Right lobe of liver (tissue), 6 donors: Measurements from ENCODE around the gene RBM38. TPM values are rescaled to one million over a fixed set of nuclear protein-coding genes. Genes with fewer than 3 reads are reported as not detected.

ENCODE experiments used
- ATAC-seq, 4 donors: fragments of 200-7000 bp; cut with Tn5 transposase; one replicate each; pipeline ENCODE4 v1.9.1; 2020; ENCODE audit warnings: mild to moderate bottlenecking in 4 of 4, moderate library complexity in 4 of 4
- DNase-seq, 3 donors: peaks; one replicate each; pipeline ENCODE4 v3.0.0-alpha.2; 2020
- H3K27ac ChIP-seq, 3 donors: fragments of 200-600 bp; one replicate each; pipeline ENCODE4 v1.8.0; 2022
- H3K27me3 ChIP-seq, 2 donors: fragments of 200-600 bp; one replicate each; pipeline ENCODE4 v1.8.0; 2022
- H3K36me3 ChIP-seq, 4 donors: fragments of 200-600 bp; sonication (generic) in 1 of 4; one replicate each; pipeline versions ENCODE4 v1.5.1 to v1.8.0; 2017 to 2022; ENCODE audit warnings: control low read depth in 1 of 4
- H3K4me1 ChIP-seq, 4 donors: fragments of 200-600 bp; sonication (generic) in 1 of 4; one replicate each; pipeline versions ENCODE4 v1.5.1 to v1.8.0; 2017 to 2022; ENCODE audit warnings: control low read depth in 1 of 4
- H3K4me3 ChIP-seq, 3 donors: fragments of 200-600 bp; one replicate each; pipeline ENCODE4 v1.8.0; 2022
- H3K9me3 ChIP-seq, 4 donors: fragments of 200-600 bp; sonication (generic) in 1 of 4; one replicate each; pipeline versions ENCODE4 v1.5.1 to v1.8.0; 2017 to 2022; ENCODE audit warnings: control low read depth in 1 of 4
- CTCF ChIP-seq, 4 donors: fragments of 200-600 bp in 3 of 4; fragments of 450-650 bp in 1 of 4; IDR thresholded peaks; one replicate each; pipeline versions ENCODE4 v1.5.1 to v1.8.0; 2016 to 2022; ENCODE audit warnings: antibody characterized with exemption in 4 of 4, mild to moderate bottlenecking in 2 of 4
- POLR2A ChIP-seq: fragments of 450-650 bp; IDR thresholded peaks from one replicate; pipeline ENCODE4 v1.6.1; 2017; ENCODE audit warnings: antibody characterized with exemption, mild to moderate bottlenecking
- WGBS: methylation state at CpG from one replicate; pipeline ENCODE4 v1.1.6; 2018; ENCODE audit warnings: low coverage, low lambda C conversion rate; ENCODE audit not compliant: insufficient coverage; ENCODE audit errors: missing lambda C conversion rate; 5-methylcytosine and 5-hydroxymethylcytosine counted together
- intact Hi-C, 2 donors: fragments of 100-400 bp; cut with DNase I; formaldehyde crosslinking; loops; one replicate each; pipeline versions ENCODE4 v1.11.2 to v1.14.1; 2022
- total RNA-seq, 6 experiments: library from RNA; depleted of rRNA in 2 of 6; stranded (reverse); fragments of >200 nt in 2 of 6; fragmentation: NEBNext Ultra II Directional in 3 of 6; extraction: Animal tissue kit (Norgen Biotek cat#: 25700) in 3 of 6; gene quantifications; one replicate each; pipeline versions ENCODE4 v1.1.0 to v1.2.4, GENCODE V29; 2016 to 2023
- donor health status: DM: no; HTN: yes; CAD: no.
- donor health status: DM: no; HTN: no; CAD: no.
- donor health status: DM: no; HTN: no; CAD: no.
- donor health status: DM: no; HTN: yes; CAD: no.
- donor health status: DM: no; HTN: yes; CAD: no.

RBM38 gene
- total RNA-seq, 6 experiments from 2014 or later, result 3.9 to 16.9 (median 9.6) TPM

- TF ChIP-seq POLR2A, result no peak
- no peak for TF ChIP-seq CTCF (IDR thresholded peaks at IDR 0.05)
- 88% methylated on average over 5 of the region's 10 CpGs for WGBS
- no peaks in the 10 kb centered on the region for H3K9me3 ChIP-seq
- DNase-seq (peak in 1 of 3 donors; percentile 11), ATAC-seq (no peak)
- no peaks in the 10 kb centered on the region for H3K4me1 ChIP-seq
- H3K27me3 ChIP-seq, result no peaks in the 10 kb centered on the region
- intact Hi-C loops, result loop anchor here (5.0 to 10.0 kb wide), 2 partner anchors 117 to 215 kb away; no protein-coding TSS in a partner anchor
- no peak overlapping the region for H3K4me3 ChIP-seq
- H3K36me3 ChIP-seq, result peaks cover 0 to 28% (median 7%) of the 10 kb centered on the region in 4 donors
- H3K27ac ChIP-seq, result no peak overlapping the region
Observed at GRCh38 chr20:57380081-57380750, 11.0 kb upstream of the RBM38 start.

DNA sequence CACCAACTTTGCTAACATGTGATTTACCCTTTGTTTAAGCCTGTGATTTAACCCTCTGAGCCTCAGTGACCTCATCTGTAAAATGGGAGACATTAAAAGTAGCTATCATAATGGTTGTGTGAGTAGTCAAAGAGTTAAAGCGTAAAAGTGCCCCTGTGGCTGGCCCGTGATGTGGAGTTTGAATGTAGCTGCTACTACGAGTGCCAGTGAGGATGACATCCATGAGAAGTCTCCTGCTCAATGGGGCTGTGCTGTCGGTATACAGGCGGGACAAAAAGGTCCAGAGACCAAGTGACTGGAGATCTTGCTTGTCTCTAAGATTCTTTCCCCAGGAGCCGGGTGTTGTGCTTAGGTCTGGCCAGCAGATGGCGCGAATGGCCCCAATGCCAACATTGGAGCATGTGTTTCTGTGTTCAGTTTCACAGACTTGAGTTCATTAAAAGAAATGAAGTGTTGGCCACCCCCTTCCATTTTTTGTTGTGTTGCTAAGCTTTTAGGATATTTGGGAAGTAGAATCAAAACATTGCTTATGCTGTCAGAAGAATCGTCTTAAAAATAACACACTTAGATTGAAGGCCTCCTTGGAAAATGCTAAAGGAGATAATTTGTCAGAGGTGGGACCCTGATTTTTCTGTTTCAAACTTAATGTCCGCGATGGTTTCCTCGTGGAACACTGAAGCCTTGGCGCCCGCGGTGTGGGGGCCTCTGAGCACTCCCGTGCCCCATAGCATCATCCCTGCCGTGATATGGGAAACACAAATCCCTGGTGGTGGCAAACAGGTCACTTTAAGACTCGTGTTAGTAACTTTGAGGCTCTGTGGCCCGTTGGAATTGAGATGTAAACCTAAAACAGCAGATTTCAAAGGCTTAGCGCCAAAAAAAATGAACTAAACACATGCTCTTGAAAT lies 9.3 kb upstream of the RBM38 start:
- H3K36me3 ChIP-seq, result peaks cover 0 to 23% (median 6%) of the 10 kb centered on the region in 4 donors
- H3K9me3 ChIP-seq, result no peaks in the 10 kb centered on the region
- H3K27ac ChIP-seq, result no peak overlapping the region
- 38% methylated on average over 15 of the region's 20 CpGs for WGBS
- H3K4me1 ChIP-seq, result no peaks in the 10 kb centered on the region
- H3K4me3 ChIP-seq, result no peak overlapping the region
- peak; percentile 81 to 83 (median 81) for DNase-seq
- peak; percentile 81 to 94 (median 89) for ATAC-seq
- no peak for TF ChIP-seq POLR2A
- peak; percentile 91 to 95 (median 94) for TF ChIP-seq CTCF (IDR thresholded peaks at IDR 0.05)
- intact Hi-C loops, result loop anchor here (5.0 to 10.0 kb wide), 2 partner anchors 115 to 213 kb away; no protein-coding TSS in a partner anchor
- H3K27me3 ChIP-seq, result no peaks in the 10 kb centered on the region

DNA sequence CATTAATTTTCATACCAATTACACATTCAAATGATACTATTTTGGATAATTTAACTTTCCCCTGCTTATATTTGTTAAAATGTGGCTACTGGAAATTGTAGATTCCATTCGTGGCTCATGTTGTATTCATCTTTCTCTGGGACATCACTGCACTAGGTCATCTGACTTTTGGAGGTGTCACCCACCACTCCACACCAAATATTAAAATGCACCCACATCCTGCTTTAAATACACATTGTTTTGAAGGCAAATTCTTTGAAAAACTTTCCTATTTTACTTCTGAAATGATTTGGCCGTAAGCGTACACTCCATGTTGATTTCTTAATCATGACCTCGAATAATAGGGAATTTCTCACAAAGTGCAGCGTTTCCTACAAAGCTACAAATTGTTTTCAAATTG lies 8.7 kb upstream of the RBM38 start:
- ATAC-seq, result no peak
- no peaks in the 10 kb centered on the region for H3K9me3 ChIP-seq
- TF ChIP-seq POLR2A, result no peak
- H3K4me1 ChIP-seq, result no peaks in the 10 kb centered on the region
- intact Hi-C loops, result loop anchor here (5.0 to 10.0 kb wide), 2 partner anchors 115 to 212 kb away; no protein-coding TSS in a partner anchor
- H3K27ac ChIP-seq, result no peak overlapping the region
- no peaks in the 10 kb centered on the region for H3K27me3 ChIP-seq
- H3K36me3 ChIP-seq, result peaks cover 0 to 16% (median 4%) of the 10 kb centered on the region in 4 donors
- WGBS, result 60% methylated on average over 5 of the region's 5 CpGs
- H3K4me3 ChIP-seq, result no peak overlapping the region
- no peak for DNase-seq

GRCh38 chr20:57383447-57384347 lies 7.5 kb upstream of the RBM38 start:
- TF ChIP-seq CTCF (IDR thresholded peaks at IDR 0.05), result no peak
- no peak for TF ChIP-seq POLR2A
- DNase-seq, result no peak
- H3K27ac ChIP-seq, result no peak overlapping the region
- intact Hi-C loops, result loop anchor here (5.0 to 10.0 kb wide), 2 partner anchors 114 to 211 kb away; no protein-coding TSS in a partner anchor
- H3K4me1 ChIP-seq, result no peaks in the 10 kb centered on the region
- no peaks in the 10 kb centered on the region for H3K9me3 ChIP-seq
- no peak overlapping the region for H3K4me3 ChIP-seq
- WGBS, result 68% methylated on average over 13 of the region's 20 CpGs
- ATAC-seq, result no peak
- H3K36me3 ChIP-seq, result peaks cover 0 to 4% (median 0%) of the 10 kb centered on the region in 4 donors
- no peaks in the 10 kb centered on the region for H3K27me3 ChIP-seq
